SK-N-MC (cell line): ENCODE data around the gene ACBD5.

Experiments used
- EZH2 ChIP-seq: fragments of 200-600 bp; sonication (generic); IDR thresholded peaks from one replicate; pipeline ENCODE4 v1.6.1; 2017; ENCODE audit warnings: antibody characterized with exemption
- POLR2AphosphoS5 ChIP-seq: IDR thresholded peaks from 2 replicates; pipeline ENCODE4 v1.6.1; 2012; ENCODE audit warnings: mild to moderate bottlenecking, low read depth, low read length, borderline replicate concordance

DNA sequence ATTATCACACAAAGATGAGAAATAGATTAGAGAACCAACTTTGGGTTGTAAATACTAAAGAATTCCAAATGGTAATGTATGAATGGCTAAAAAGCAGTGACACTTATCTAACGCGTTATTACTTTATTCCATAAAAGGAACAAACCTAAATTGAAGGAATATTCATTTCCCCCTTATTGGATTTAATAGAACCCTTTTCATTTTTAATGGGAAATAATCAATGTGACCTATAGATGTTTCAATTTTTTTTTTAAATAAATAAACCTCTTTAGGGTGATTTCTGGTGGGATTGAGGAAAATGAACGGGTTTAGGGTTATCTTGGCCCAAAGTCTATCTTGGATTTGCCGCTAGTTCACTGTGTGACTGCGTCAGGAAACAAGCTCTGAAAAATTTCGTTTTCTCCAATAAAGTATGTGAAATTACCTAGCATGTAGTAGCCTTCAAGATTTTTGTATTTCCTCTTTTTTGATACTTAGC lies 1.9 kb upstream of the ACBD5 start:
- no peak for TF ChIP-seq EZH2
- no peak for TF ChIP-seq POLR2AphosphoS5
